HG03460 (cell line): ENCODE measurements around the gene CLEC2A.
"Not testable (repeated sequence)": the region's sequence is repeated elsewhere in the genome, so short reads cannot be mapped to it uniquely, and the experiment has no call there.

Source experiments
- ATAC-seq: cut with Tn5 transposase; IDR thresholded peaks from one replicate; pipeline ENCODE4 v1.9.1; 2021; ENCODE audit not compliant: unreplicated experiment

CLEC2A gene

GRCh38 chr12:9932270-9932669 lies at the start of gene CLEC2A:
Gene CLEC2A (minus strand): TSS chr12:9932370. CDS start chr12:9932329, 41 bp downstream.
- no peak for ATAC-seq

GRCh38 chr12:9980126-9980525 lies 48.0 kb upstream of the CLEC2A start:
- ATAC-seq, result no peak

- ATAC-seq, result no peak
Measured at GRCh38 chr12:9977916-9978315, 45.7 kb upstream of the CLEC2A start.

- not testable (repeated sequence) for ATAC-seq
Measured at GRCh38 chr12:9976626-9977025, 44.5 kb upstream of the CLEC2A start.

- ATAC-seq, result no peak
Measured at GRCh38 chr12:9975614-9976013, 43.4 kb upstream of the CLEC2A start.

- not testable (repeated sequence) for ATAC-seq
Measured at GRCh38 chr12:9974731-9975130, 42.6 kb upstream of the CLEC2A start.

GRCh38 chr12:9973949-9974348 lies 41.8 kb upstream of the CLEC2A start:
- ATAC-seq, result no peak

GRCh38 chr12:9971181-9971580 lies 39.0 kb upstream of the CLEC2A start, which contains the start of gene CLEC12A:
Gene CLEC12A (plus strand): TSS chr12:9971409. CDS start chr12:9971597, 188 bp downstream.
- no peak for ATAC-seq

GRCh38 chr12:9969673-9970072 lies 37.5 kb upstream of the CLEC2A start:
- no peak for ATAC-seq

- no peak for ATAC-seq
Measured at GRCh38 chr12:9961901-9962300, 29.7 kb upstream of the CLEC2A start.

GRCh38 chr12:9961106-9961505 lies 28.9 kb upstream of the CLEC2A start:
- ATAC-seq, result peak; percentile 92

- ATAC-seq, result peak; percentile 12
Measured at GRCh38 chr12:9960590-9960989, 28.4 kb upstream of the CLEC2A start.

GRCh38 chr12:9957834-9958233 lies 25.7 kb upstream of the CLEC2A start:
- no peak for ATAC-seq

- not testable (repeated sequence) for ATAC-seq
Measured at GRCh38 chr12:9952954-9953729, 21.0 kb upstream of the CLEC2A start.

GRCh38 chr12:9951026-9951675 lies 19.0 kb upstream of the CLEC2A start:
- ATAC-seq, result peak; percentile 44

GRCh38 chr12:9948606-9949296 lies 16.6 kb upstream of the CLEC2A start:
- ATAC-seq, result peak; percentile 96

- no peak for ATAC-seq
Measured at GRCh38 chr12:9947674-9948073, 15.5 kb upstream of the CLEC2A start.

GRCh38 chr12:9944391-9944790 lies 12.2 kb upstream of the CLEC2A start:
- ATAC-seq, result no peak

GRCh38 chr12:9943240-9943639 lies 11.1 kb upstream of the CLEC2A start:
- ATAC-seq, result peak; percentile 75

GRCh38 chr12:9941838-9942237 lies 9.7 kb upstream of the CLEC2A start:
- ATAC-seq, result no peak

- no peak for ATAC-seq
Measured at GRCh38 chr12:9940375-9940774, 8.2 kb upstream of the CLEC2A start.

GRCh38 chr12:9936591-9936990 lies 4.4 kb upstream of the CLEC2A start:
- no peak for ATAC-seq
